Fibroblast of upper back skin (primary cell): Measurements from ENCODE around the gene BCLAF1.
A peak's percentile ranks its signal among the peaks of the same experiment; 100 is the strongest.
"Not testable (repeated sequence)": the region's sequence is repeated elsewhere in the genome, so short reads cannot be mapped to it uniquely, and the experiment has no call there.

Source experiments
- DNase-seq: peaks from one replicate; pipeline ENCODE4 v3.0.0-alpha.2; 2013

BCLAF1 gene

GRCh38 chr6:136309171-136309570 lies 19.5 kb upstream of the BCLAF1 start:
- DNase-seq, result no peak

GRCh38 chr6:136308469-136308868 lies 18.8 kb upstream of the BCLAF1 start:
- not testable (repeated sequence) for DNase-seq

GRCh38 chr6:136307351-136307750 lies 17.7 kb upstream of the BCLAF1 start:
- no peak for DNase-seq

GRCh38 chr6:136306466-136306865 lies 16.8 kb upstream of the BCLAF1 start:
- no peak for DNase-seq

GRCh38 chr6:136304410-136304809 lies 14.8 kb upstream of the BCLAF1 start:
- no peak for DNase-seq

- DNase-seq, result no peak
Observed at GRCh38 chr6:136303516-136303915, 13.9 kb upstream of the BCLAF1 start.

GRCh38 chr6:136294621-136295020 lies 5.0 kb upstream of the BCLAF1 start:
- no peak for DNase-seq

GRCh38 chr6:136290410-136291010 lies 864 bp upstream of the BCLAF1 start:
- DNase-seq, result peak; percentile 91

GRCh38 chr6:136289327-136289578 lies 393 bp downstream of the BCLAF1 start:
- DNase-seq, result peak; percentile 90

GRCh38 chr6:136288566-136289326 lies 900 bp downstream of the BCLAF1 start:
- DNase-seq, result peak; percentile 88

- peak; percentile 34 for DNase-seq
Observed at GRCh38 chr6:136284909-136285308, 4.7 kb downstream of the BCLAF1 start.

- no peak for DNase-seq
Observed at GRCh38 chr6:136282906-136283305, 6.7 kb downstream of the BCLAF1 start.

GRCh38 chr6:136280032-136280609 lies 9.5 kb downstream of the BCLAF1 start:
- DNase-seq, result no peak

- DNase-seq, result no peak
Observed at GRCh38 chr6:136274062-136274461, 15.6 kb downstream of the BCLAF1 start.

- DNase-seq, result no peak
Observed at GRCh38 chr6:136265101-136265500, 24.5 kb downstream of the BCLAF1 start.

GRCh38 chr6:136262940-136263339 lies 26.7 kb downstream of the BCLAF1 start:
- no peak for DNase-seq

- no peak for DNase-seq
Observed at GRCh38 chr6:136254851-136255466, 34.7 kb downstream of the BCLAF1 start.

- no peak for DNase-seq
Observed at GRCh38 chr6:136253734-136254133, 35.9 kb downstream of the BCLAF1 start.

- no peak for DNase-seq
Observed at GRCh38 chr6:136252441-136252840, 37.2 kb downstream of the BCLAF1 start.

GRCh38 chr6:136251394-136251793 lies 38.3 kb downstream of the BCLAF1 start:
- DNase-seq, result no peak

- DNase-seq, result no peak
Observed at GRCh38 chr6:136250686-136251008, 39.0 kb downstream of the BCLAF1 start.

- peak; percentile 99 for DNase-seq
Observed at GRCh38 chr6:136249811-136250685, 39.6 kb downstream of the BCLAF1 start, which contains the start of gene MTFR2. TSS of gene MTFR2 (minus strand) at chr6:136250311. CDS start at chr6:136249099, 1,212 bp downstream.

- no peak for DNase-seq
Observed at GRCh38 chr6:136249336-136249735, 40.3 kb downstream of the BCLAF1 start.
